ENCODE measurements around the gene COL7A1. TPM values are rescaled to one million over a fixed set of nuclear protein-coding genes. Genes with fewer than 3 reads are reported as not detected.
"Not testable (repeated sequence)": the region's sequence is repeated elsewhere in the genome, so short reads cannot be mapped to it uniquely, and the experiment has no call there.

COL7A1 gene
- total RNA-seq, 2 experiments from 2014 or later, result 0.40 to 1.4 TPM

- Mint-ChIP-seq H3K4me3 (no peak overlapping the region), H3K27ac (no peak overlapping the region), H3K9me3 (no peaks in the 10 kb centered on the region), H3K27me3 (no peaks in the 10 kb centered on the region), H3K36me3 (ENCODE audit: low read depth) (peaks cover 46% of the 10 kb centered on the region), H3K4me1 (peaks cover 12% of the 10 kb centered on the region)
- no peak for DNase-seq
- CTCF ChIA-PET, result no interaction called here
- POLR2A ChIA-PET, result no interaction called here
Observed at GRCh38 chr3:48532977-48533337, 62.2 kb downstream of the COL7A1 start.

- peaks cover 46% of the 10 kb centered on the region for H3K36me3 Mint-ChIP-seq (ENCODE audit: low read depth)
- H3K4me1 Mint-ChIP-seq, result peaks cover 12% of the 10 kb centered on the region
- ChIA-PET POLR2A (interaction anchor here (0.6 kb wide), 1 partner anchor 109 kb away, joined by 3 read pairs; no protein-coding TSS in a partner anchor), CTCF (no interaction called here)
- no peaks in the 10 kb centered on the region for H3K9me3 Mint-ChIP-seq
- H3K27ac Mint-ChIP-seq, result no peak overlapping the region
- H3K4me3 Mint-ChIP-seq, result no peak overlapping the region
- no peaks in the 10 kb centered on the region for H3K27me3 Mint-ChIP-seq
- DNase-seq, result no peak
Observed at GRCh38 chr3:48532271-48532976, 62.7 kb downstream of the COL7A1 start.

- not testable (repeated sequence) for DNase-seq, H3K4me3 Mint-ChIP-seq, H3K27me3 Mint-ChIP-seq, H3K27ac Mint-ChIP-seq, H3K9me3 Mint-ChIP-seq
- POLR2A ChIA-PET, result interaction anchor here (0.9 kb wide), 2 partner anchors 57 to 94 kb away, joined by 3 read pairs; no protein-coding TSS in a partner anchor
- Mint-ChIP-seq H3K4me1 (peaks cover 12% of the 10 kb centered on the region), H3K36me3 (ENCODE audit: low read depth) (peaks cover 45% of the 10 kb centered on the region)
- CTCF ChIA-PET, result interaction anchor here (0.8 to 1.6 kb wide), 4 partner anchors 18 to 130 kb away, joined by 3 to 7 read pairs (median 3); no protein-coding TSS in a partner anchor
Observed at GRCh38 chr3:48530701-48531100, 64.4 kb downstream of the COL7A1 start.

GRCh38 chr3:48528754-48529153 lies 66.4 kb downstream of the COL7A1 start:
- DNase-seq, result no peak
- H3K36me3 Mint-ChIP-seq (ENCODE audit: low read depth), result peaks cover 41% of the 10 kb centered on the region
- no peak overlapping the region for H3K27ac Mint-ChIP-seq
- ChIA-PET CTCF (interaction anchor here (1.0 to 1.8 kb wide), 2 partner anchors 16 to 92 kb away, joined by 3 to 5 read pairs; no protein-coding TSS in a partner anchor), POLR2A (no interaction called here)
- H3K27me3 Mint-ChIP-seq, result no peaks in the 10 kb centered on the region
- peaks cover 4% of the 10 kb centered on the region for H3K4me1 Mint-ChIP-seq
- no peak overlapping the region for H3K4me3 Mint-ChIP-seq
- no peaks in the 10 kb centered on the region for H3K9me3 Mint-ChIP-seq

- Mint-ChIP-seq H3K27me3 (no peaks in the 10 kb centered on the region), H3K9me3 (no peaks in the 10 kb centered on the region), H3K27ac (no peak overlapping the region), H3K4me1 (peaks cover 4% of the 10 kb centered on the region), H3K36me3 (ENCODE audit: low read depth) (peaks cover 41% of the 10 kb centered on the region), H3K4me3 (no peak overlapping the region)
- POLR2A ChIA-PET, result no interaction called here
- CTCF ChIA-PET, result interaction anchor here (0.7 to 1.0 kb wide), 2 partner anchors 17 to 92 kb away, joined by 3 to 4 read pairs; no protein-coding TSS in a partner anchor
- no peak for DNase-seq
Observed at GRCh38 chr3:48528048-48528447, 67.1 kb downstream of the COL7A1 start.

GRCh38 chr3:48524970-48525369 lies 70.2 kb downstream of the COL7A1 start:
- Mint-ChIP-seq H3K27ac (no peak overlapping the region), H3K9me3 (no peaks in the 10 kb centered on the region), H3K36me3 (ENCODE audit: low read depth) (peaks cover 30% of the 10 kb centered on the region), H3K4me3 (no peak overlapping the region), H3K4me1 (peaks cover 4% of the 10 kb centered on the region), H3K27me3 (no peaks in the 10 kb centered on the region)
- POLR2A ChIA-PET, result interaction anchor here (1.2 kb wide), 1 partner anchor 192 kb away, joined by 3 read pairs; the partner anchor contains the start of gene IP6K2
- DNase-seq, result no peak
- CTCF ChIA-PET, result interaction anchor here (1.6 kb wide), 1 partner anchor 10 kb away, joined by 4 read pairs; no protein-coding TSS in a partner anchor

- no peaks in the 10 kb centered on the region for H3K9me3 Mint-ChIP-seq
- DNase-seq, result no peak
- H3K36me3 Mint-ChIP-seq (ENCODE audit: low read depth), result peaks cover 13% of the 10 kb centered on the region
- ChIA-PET CTCF (no interaction called here), POLR2A (no interaction called here)
- H3K27me3 Mint-ChIP-seq, result no peaks in the 10 kb centered on the region
- no peak overlapping the region for H3K4me3 Mint-ChIP-seq
- H3K4me1 Mint-ChIP-seq, result peaks cover 37% of the 10 kb centered on the region
- H3K27ac Mint-ChIP-seq, result peak overlapping the region; percentile 26
Observed at GRCh38 chr3:48521635-48522034, 73.5 kb downstream of the COL7A1 start.

DNA sequence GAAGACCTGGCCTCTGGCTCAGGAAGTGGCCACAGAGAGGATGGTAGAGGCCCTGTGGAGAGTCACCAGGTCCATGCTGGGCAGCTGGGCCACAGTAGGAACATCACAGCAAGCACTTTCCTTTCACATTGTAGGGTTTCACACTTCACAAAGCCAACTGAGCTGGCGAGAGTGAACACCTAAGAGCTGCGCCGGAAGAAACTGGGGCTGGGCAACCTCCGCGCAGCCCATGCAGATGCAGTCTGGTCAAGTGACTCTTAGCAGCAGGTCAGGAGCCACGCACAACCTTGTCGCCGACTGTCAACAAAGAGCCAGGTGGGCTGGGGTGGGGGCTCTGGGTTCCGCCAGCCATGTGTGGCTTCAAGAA lies 75.9 kb downstream of the COL7A1 start:
- Mint-ChIP-seq H3K27me3 (no peaks in the 10 kb centered on the region), H3K9me3 (no peaks in the 10 kb centered on the region), H3K27ac (peak overlapping the region; percentile 19), H3K4me3 (no peak overlapping the region), H3K36me3 (ENCODE audit: low read depth) (peaks cover 5% of the 10 kb centered on the region), H3K4me1 (peaks cover 61% of the 10 kb centered on the region)
- no peak for DNase-seq
- ChIA-PET CTCF (interaction anchor here (2.5 kb wide), 1 partner anchor 83 kb away, joined by 9 read pairs; no protein-coding TSS in a partner anchor), POLR2A (interaction anchor here (1.0 kb wide), 1 partner anchor 15 kb away, joined by 3 read pairs; no protein-coding TSS in a partner anchor)

DNA sequence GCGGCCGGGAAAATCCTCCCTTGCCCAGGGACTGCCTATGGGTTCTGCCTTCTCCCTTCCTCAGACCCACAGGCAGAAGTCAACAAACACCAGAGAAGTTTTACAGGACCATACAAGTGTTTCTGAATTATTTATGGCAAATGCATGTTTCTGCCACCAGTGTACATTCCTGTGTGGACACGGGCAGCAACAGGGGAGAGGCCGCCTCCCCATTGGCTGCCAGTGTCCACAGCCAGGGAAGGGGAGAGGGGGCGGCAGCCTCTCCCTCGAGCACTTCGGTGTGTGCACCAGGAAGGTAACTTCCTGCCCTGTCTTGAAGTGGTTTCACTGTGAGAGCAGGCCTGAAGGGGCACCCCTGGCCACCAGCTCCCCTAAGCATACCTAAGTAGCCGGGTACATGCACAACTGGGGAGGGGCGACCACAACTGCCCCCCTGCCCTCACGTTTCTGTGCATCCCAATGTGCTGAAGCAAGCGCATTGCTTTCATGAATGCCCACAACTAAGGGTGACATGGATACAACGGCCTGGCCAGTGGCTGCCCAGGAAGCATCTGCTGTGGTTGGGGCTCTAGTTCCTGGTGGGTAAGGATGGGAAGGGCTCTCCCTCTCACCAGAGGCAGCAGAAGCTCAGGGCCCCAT lies 76.4 kb downstream of the COL7A1 start:
- Mint-ChIP-seq H3K9me3 (no peaks in the 10 kb centered on the region), H3K4me3 (no peak overlapping the region), H3K27me3 (peaks cover 2% of the 10 kb centered on the region), H3K27ac (peak overlapping the region; percentile 70), H3K36me3 (ENCODE audit: low read depth) (peaks cover 5% of the 10 kb centered on the region), H3K4me1 (peaks cover 66% of the 10 kb centered on the region)
- CTCF ChIA-PET, result interaction anchor here (2.5 kb wide), 1 partner anchor 83 kb away, joined by 9 read pairs; no protein-coding TSS in a partner anchor
- no peak for DNase-seq
- POLR2A ChIA-PET, result interaction anchor here (1.0 kb wide), 1 partner anchor 14 kb away, joined by 3 read pairs; no protein-coding TSS in a partner anchor

- H3K36me3 Mint-ChIP-seq (ENCODE audit: low read depth), result peaks cover 5% of the 10 kb centered on the region
- no peak for DNase-seq
- ChIA-PET CTCF (interaction anchor here (2.5 kb wide), 1 partner anchor 82 kb away, joined by 9 read pairs; no protein-coding TSS in a partner anchor), POLR2A (no interaction called here)
- no peaks in the 10 kb centered on the region for H3K9me3 Mint-ChIP-seq
- peaks cover 2% of the 10 kb centered on the region for H3K27me3 Mint-ChIP-seq
- peak overlapping the region; percentile 70 for H3K27ac Mint-ChIP-seq
- peaks cover 69% of the 10 kb centered on the region for H3K4me1 Mint-ChIP-seq
- H3K4me3 Mint-ChIP-seq, result no peak overlapping the region
Observed at GRCh38 chr3:48518069-48518468, 77.1 kb downstream of the COL7A1 start.

DNA sequence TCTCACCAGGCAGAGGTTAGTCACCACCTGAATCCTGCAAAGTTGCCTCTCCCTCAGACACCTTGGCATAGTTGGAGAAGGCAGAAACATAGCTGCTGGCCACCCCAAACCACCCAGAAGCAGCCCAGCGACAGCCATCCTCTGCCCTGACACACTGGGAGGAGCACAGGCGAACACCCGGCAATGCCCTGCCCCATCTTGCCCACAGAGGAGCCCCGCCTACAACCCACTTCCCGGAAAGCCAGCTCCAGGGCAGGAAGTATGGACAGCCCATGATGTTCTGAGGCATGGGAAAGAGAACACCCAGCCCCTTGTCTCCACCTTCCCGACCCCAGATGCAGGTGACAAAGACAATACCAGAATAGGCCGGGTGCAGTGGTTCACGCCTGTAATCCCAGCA lies 78.6 kb downstream of the COL7A1 start:
- DNase-seq, result peak; percentile 66
- ChIA-PET POLR2A (interaction anchor here (0.9 to 2.5 kb wide), 4 partner anchors 9 to 50 kb away, joined by 3 to 17 read pairs (median 5); partner anchors contain the start of gene SHISA5), CTCF (interaction anchor here (1.1 to 3.1 kb wide), 2 partner anchors 30 to 80 kb away, joined by 3 to 24 read pairs; no protein-coding TSS in a partner anchor)
- Mint-ChIP-seq H3K4me1 (peaks cover 74% of the 10 kb centered on the region), H3K9me3 (no peaks in the 10 kb centered on the region), H3K4me3 (peak overlapping the region; percentile 46), H3K36me3 (ENCODE audit: low read depth) (peaks cover 5% of the 10 kb centered on the region), H3K27ac (peak overlapping the region; percentile 68), H3K27me3 (peaks cover 6% of the 10 kb centered on the region)

DNA sequence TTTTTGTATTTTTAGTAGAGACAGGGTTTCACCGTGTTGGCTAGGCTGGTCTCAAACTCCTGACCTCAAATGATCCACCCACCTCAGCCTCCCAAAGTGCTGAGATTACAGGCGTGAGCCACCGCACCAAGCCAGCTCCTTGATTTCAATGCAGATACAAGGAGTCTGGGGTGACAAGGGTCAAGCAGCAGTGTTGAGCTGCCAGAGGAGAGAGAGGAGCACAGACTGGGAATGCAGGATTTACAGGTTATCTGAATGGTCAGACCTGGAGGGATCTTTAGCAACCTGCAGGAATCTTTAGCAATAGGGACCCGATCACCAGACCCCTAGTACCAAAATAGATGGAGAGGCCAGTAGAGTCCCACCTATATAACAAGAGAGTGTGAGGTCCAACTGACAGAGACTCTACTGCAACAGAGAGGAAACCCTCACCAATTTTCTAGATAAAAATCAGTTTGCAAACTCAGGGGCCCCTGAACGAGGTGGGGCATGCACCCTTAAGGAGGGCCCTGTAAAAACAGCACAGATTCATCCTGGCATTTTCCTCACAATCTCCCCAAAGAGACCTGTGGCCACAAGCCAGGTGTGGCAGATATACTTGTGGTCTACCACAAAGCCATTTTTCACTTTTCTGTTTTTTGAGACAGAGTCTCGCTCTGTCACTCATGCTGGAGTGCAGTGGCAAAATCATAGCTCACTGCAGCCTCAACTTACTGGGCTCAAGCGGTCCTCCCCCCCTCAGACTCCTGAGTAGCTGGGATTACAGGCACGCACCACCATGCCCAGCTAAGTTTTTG lies 80.5 kb downstream of the COL7A1 start:
- ChIA-PET POLR2A (interaction anchor here (0.9 to 2.5 kb wide), 8 partner anchors 10 to 75 kb away, joined by 3 to 19 read pairs (median 7); partner anchors contain the start of genes ATRIP, CCDC51 and SHISA5), CTCF (interaction anchor here (0.7 to 3.1 kb wide), 10 partner anchors 10 to 114 kb away, joined by 3 to 24 read pairs (median 4); partner anchors contain the start of genes CCDC51 and TMA7)
- Mint-ChIP-seq H3K9me3 (no peaks in the 10 kb centered on the region), H3K36me3 (ENCODE audit: low read depth) (peaks cover 2% of the 10 kb centered on the region), H3K4me3 (peak overlapping the region; percentile 32), H3K27me3 (peaks cover 16% of the 10 kb centered on the region), H3K4me1 (peaks cover 69% of the 10 kb centered on the region), H3K27ac (peak overlapping the region; percentile 72)
- DNase-seq, result peak; percentile 74
